ENCODE data around the gene MED7. TPM values are rescaled to one million over a fixed set of nuclear protein-coding genes. Genes with fewer than 3 reads are reported as not detected.
"Not testable (repeated sequence)": the region's sequence is repeated elsewhere in the genome, so short reads cannot be mapped to it uniquely, and the experiment has no call there.

The MED7 gene
- total RNA-seq, 1 donor from 2014 or later, result 32.5 TPM

GRCh38 chr5:157187046-157187754, 44.5 kb upstream of the MED7 start:
- peak overlapping the region; percentile 27 for H3K4me2 ChIP-seq
- no peaks in the 10 kb centered on the region for H3K9me3 ChIP-seq (ENCODE audit: low read depth)
- H3K27me3 Mint-ChIP-seq (ENCODE audit: insufficient read depth, low read depth), result no peaks in the 10 kb centered on the region
- peaks cover 9% of the 10 kb centered on the region for H3K4me1 ChIP-seq
- H4K20me1 ChIP-seq (ENCODE audit: low read depth), result no peaks in the 10 kb centered on the region
- H3K4me1 Mint-ChIP-seq, result peaks cover 3% of the 10 kb centered on the region
- H3K79me2 ChIP-seq (ENCODE audit: low read depth), result no peaks in the 10 kb centered on the region
- no peak for TF ChIP-seq CTCF (IDR thresholded peaks at IDR 0.05)
- no peak for TF ChIP-seq EZH2 (IDR thresholded peaks at IDR 0.05)
- no peak for TF ChIP-seq EZH2phosphoT487 (IDR thresholded peaks at IDR 0.05)
- H3K27me3 ChIP-seq, result peaks cover 99% of the 10 kb centered on the region
- H3K9ac ChIP-seq, result no peak overlapping the region
- no peak overlapping the region for H3K4me3 ChIP-seq
- H3K4me3 Mint-ChIP-seq, result no peak overlapping the region
- H3K9me3 Mint-ChIP-seq, result no peaks in the 10 kb centered on the region
- H3K27ac Mint-ChIP-seq, result no peak overlapping the region
- H2AFZ ChIP-seq (replicated peaks), result no peak overlapping the region
- H3K36me3 Mint-ChIP-seq, result no peaks in the 10 kb centered on the region
- H3F3A ChIP-seq (ENCODE audit: low read depth), result no peaks in the 10 kb centered on the region
- no peak overlapping the region for H3K27ac ChIP-seq
- peak; percentile 23 for DNase-seq (ENCODE audit: low spot score)
- H3K36me3 ChIP-seq, result no peaks in the 10 kb centered on the region

- Histone ChIP-seq H3K9me3 (ENCODE audit: low read depth) (no peaks in the 10 kb centered on the region), H3F3A (ENCODE audit: low read depth) (no peaks in the 10 kb centered on the region), H3K4me3 (no peak overlapping the region), H3K27ac (no peak overlapping the region), H3K27me3 (peaks cover 99% of the 10 kb centered on the region), H4K20me1 (ENCODE audit: low read depth) (no peaks in the 10 kb centered on the region), H3K9ac (no peak overlapping the region), H2AFZ (replicated peaks) (no peak overlapping the region), H3K36me3 (no peaks in the 10 kb centered on the region), H3K4me1 (peaks cover 9% of the 10 kb centered on the region), H3K79me2 (ENCODE audit: low read depth) (no peaks in the 10 kb centered on the region), H3K4me2 (no peak overlapping the region)
- no peak overlapping the region for H3K27ac Mint-ChIP-seq
- no peak for DNase-seq (ENCODE audit: low spot score)
- H3K36me3 Mint-ChIP-seq, result no peaks in the 10 kb centered on the region
- H3K4me1 Mint-ChIP-seq, result peaks cover 3% of the 10 kb centered on the region
- no peak overlapping the region for H3K4me3 Mint-ChIP-seq
- TF ChIP-seq EZH2phosphoT487 (IDR thresholded peaks at IDR 0.05) (no peak), CTCF (IDR thresholded peaks at IDR 0.05) (no peak), EZH2 (IDR thresholded peaks at IDR 0.05) (no peak)
- no peaks in the 10 kb centered on the region for H3K9me3 Mint-ChIP-seq
- H3K27me3 Mint-ChIP-seq (ENCODE audit: insufficient read depth, low read depth), result peaks cover 1% of the 10 kb centered on the region
Observed at GRCh38 chr5:157186309-157187045, 43.8 kb upstream of the MED7 start.

GRCh38 chr5:157185122-157185521, 42.5 kb upstream of the MED7 start:
- not testable (repeated sequence) for H3K27ac Mint-ChIP-seq; H3K4me1 Mint-ChIP-seq; H3K27ac ChIP-seq; H2AFZ ChIP-seq (replicated peaks); H4K20me1 ChIP-seq (ENCODE audit: low read depth); H3K9me3 Mint-ChIP-seq; H3K4me2 ChIP-seq; H3K79me2 ChIP-seq (ENCODE audit: low read depth); H3K4me3 ChIP-seq; H3F3A ChIP-seq (ENCODE audit: low read depth); H3K36me3 Mint-ChIP-seq; H3K9me3 ChIP-seq (ENCODE audit: low read depth); H3K4me1 ChIP-seq; H3K9ac ChIP-seq; DNase-seq (ENCODE audit: low spot score); H3K4me3 Mint-ChIP-seq; H3K27me3 Mint-ChIP-seq (ENCODE audit: insufficient read depth, low read depth); H3K36me3 ChIP-seq
- peaks cover 99% of the 10 kb centered on the region for H3K27me3 ChIP-seq

- TF ChIP-seq EZH2 (IDR thresholded peaks at IDR 0.05) (no peak), CTCF (IDR thresholded peaks at IDR 0.05) (no peak), EZH2phosphoT487 (IDR thresholded peaks at IDR 0.05) (no peak)
- peaks cover 9% of the 10 kb centered on the region for H3K4me1 ChIP-seq
- H3K27me3 ChIP-seq, result peaks cover 99% of the 10 kb centered on the region
- H3K36me3 ChIP-seq, result no peaks in the 10 kb centered on the region
- no peaks in the 10 kb centered on the region for H3K79me2 ChIP-seq (ENCODE audit: low read depth)
- H3K4me3 ChIP-seq, result no peak overlapping the region
- H4K20me1 ChIP-seq (ENCODE audit: low read depth), result no peaks in the 10 kb centered on the region
- Mint-ChIP-seq H3K27me3 (ENCODE audit: insufficient read depth, low read depth) (peaks cover 2% of the 10 kb centered on the region), H3K4me3 (no peak overlapping the region), H3K9me3 (no peaks in the 10 kb centered on the region), H3K27ac (no peak overlapping the region), H3K36me3 (no peaks in the 10 kb centered on the region), H3K4me1 (peaks cover 3% of the 10 kb centered on the region)
- no peaks in the 10 kb centered on the region for H3F3A ChIP-seq (ENCODE audit: low read depth)
- no peak overlapping the region for H3K9ac ChIP-seq
- H3K9me3 ChIP-seq (ENCODE audit: low read depth), result no peaks in the 10 kb centered on the region
- no peak for DNase-seq (ENCODE audit: low spot score)
- H3K27ac ChIP-seq, result no peak overlapping the region
- no peak overlapping the region for H3K4me2 ChIP-seq
- H2AFZ ChIP-seq (replicated peaks), result no peak overlapping the region
Observed at GRCh38 chr5:157184117-157184670, 41.5 kb upstream of the MED7 start.
